Immature natural killer cell (primary cell): Measurements from ENCODE around the gene ZDHHC13. TPM values are rescaled to one million over a fixed set of nuclear protein-coding genes. Genes with fewer than 3 reads are reported as not detected.
A peak's percentile ranks its signal among the peaks of the same experiment; 100 is the strongest.

Source experiments
- DNase-seq, 3 donors: peaks; one replicate each; pipeline ENCODE4 v3.0.0; 2022; ENCODE audit warnings: mixed read lengths in 1 of 3
- H3K27ac Mint-ChIP-seq, 6 donors: one replicate each; pipeline ENCODE4 v1.8.0; 2020; ENCODE audit warnings: mixed read lengths in 6 of 6, mild to moderate bottlenecking in 5 of 6, inconsistent platforms in 4 of 6, moderate library complexity in 3 of 6
- H3K27me3 Mint-ChIP-seq, 3 donors: one replicate each; pipeline ENCODE4 v1.8.0; 2020 to 2021; ENCODE audit warnings: low read depth in 3 of 3, mild to moderate bottlenecking in 3 of 3, mixed read lengths in 3 of 3, moderate library complexity in 3 of 3, inconsistent platforms in 1 of 3
- H3K36me3 Mint-ChIP-seq, 3 donors: one replicate each; pipeline ENCODE4 v1.8.0; 2020; ENCODE audit warnings: mixed read lengths in 3 of 3, inconsistent platforms in 2 of 3, mild to moderate bottlenecking in 2 of 3
- H3K4me1 Mint-ChIP-seq, 2 donors: one replicate each; pipeline ENCODE4 v1.8.0; 2020; ENCODE audit warnings: inconsistent platforms in 2 of 2, mild to moderate bottlenecking in 2 of 2, mixed read lengths in 2 of 2, moderate library complexity in 1 of 2
- H3K4me3 Mint-ChIP-seq, 5 donors: one replicate each; pipeline ENCODE4 v1.8.0; 2020; ENCODE audit warnings: mild to moderate bottlenecking in 5 of 5, mixed read lengths in 5 of 5, inconsistent platforms in 3 of 5, moderate library complexity in 3 of 5
- H3K9me3 Mint-ChIP-seq, 6 donors: one replicate each; pipeline ENCODE4 v1.8.0; 2020; ENCODE audit warnings: mild to moderate bottlenecking in 6 of 6, mixed read lengths in 6 of 6, inconsistent platforms in 4 of 6, moderate library complexity in 3 of 6
- polyA plus RNA-seq, 3 donors: library from polyadenylated mRNA; unstranded; fragments of 300-500 nt; fragmentation: Illumina TruSeq; gene quantifications; one replicate each; pipeline ENCODE4 v1.2.3, GENCODE V29; 2021

ZDHHC13 gene
- polyA plus RNA-seq, 3 donors from 2014 or later = 10.2 to 20.4 (median 13.6) TPM

GRCh38 chr11:19163617-19164016 is 46.6 kb downstream of the ZDHHC13 start:
- Mint-ChIP-seq H3K27me3 (no peaks in the 10 kb centered on the region), H3K4me1 (peaks cover 6 to 18% of the 10 kb centered on the region in 2 donors), H3K9me3 (no peaks in the 10 kb centered on the region), H3K27ac (peak overlapping the region in 1 of 6 donors; percentile 17), H3K4me3 (no peak overlapping the region), H3K36me3 (peaks cover 26 to 67% (median 41%) of the 10 kb centered on the region in 3 donors)
- DNase-seq = no peak

DNA sequence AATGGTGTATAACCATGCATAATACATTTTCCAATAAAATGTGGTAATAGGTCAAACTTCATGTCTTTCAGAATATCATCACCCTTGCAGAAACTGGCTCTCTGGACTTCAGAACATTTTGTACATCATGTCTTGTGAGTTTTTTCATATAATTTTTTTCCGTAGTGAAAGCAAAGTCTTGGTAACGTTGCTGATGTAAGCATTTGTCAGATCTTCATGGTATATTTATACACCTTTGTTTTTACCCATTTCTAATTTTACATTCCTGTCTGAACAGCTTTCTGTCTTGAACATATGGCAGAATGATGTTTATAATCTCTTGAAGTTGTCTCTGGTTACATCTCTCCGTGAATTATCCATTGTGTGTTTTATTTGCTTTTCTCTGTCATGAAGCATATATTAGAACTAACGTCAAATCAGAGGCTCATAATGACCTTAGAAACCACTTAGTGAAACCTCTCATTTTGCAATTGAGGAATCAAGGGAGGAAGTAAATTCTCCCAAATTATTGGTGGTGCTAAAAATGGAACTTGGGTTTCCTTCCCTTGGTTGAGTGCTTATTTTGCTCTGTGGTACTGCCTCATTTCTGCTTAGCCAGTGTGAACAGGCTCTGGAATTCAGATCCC is 47.4 kb downstream of the ZDHHC13 start:
- Mint-ChIP-seq H3K27me3 (no peaks in the 10 kb centered on the region), H3K36me3 (peaks cover 29 to 64% (median 46%) of the 10 kb centered on the region in 3 donors), H3K9me3 (no peaks in the 10 kb centered on the region), H3K4me1 (peaks cover 6 to 18% of the 10 kb centered on the region in 2 donors), H3K27ac (no peak overlapping the region), H3K4me3 (no peak overlapping the region)
- no peak for DNase-seq

DNA sequence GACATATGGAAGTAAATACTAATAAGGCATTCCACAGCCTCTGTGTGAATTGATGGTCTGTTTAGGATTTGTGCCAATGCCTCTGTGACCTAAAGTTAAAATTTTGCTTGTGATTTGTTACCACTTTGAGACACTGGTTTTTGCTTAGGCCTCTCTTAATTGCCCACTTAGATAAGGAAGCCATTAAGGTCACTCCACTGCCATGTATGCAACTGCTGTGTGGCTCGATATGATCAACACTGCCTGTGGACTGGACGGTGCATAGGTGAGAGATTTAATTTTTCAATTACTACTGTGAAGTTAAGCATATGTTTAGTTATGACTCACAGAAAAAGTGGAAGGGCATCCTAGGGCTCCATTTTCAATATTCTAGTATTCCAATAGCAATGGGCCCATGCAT is 47.9 kb downstream of the ZDHHC13 start:
- H3K4me1 Mint-ChIP-seq = peaks cover 6 to 18% of the 10 kb centered on the region in 2 donors
- no peaks in the 10 kb centered on the region for H3K9me3 Mint-ChIP-seq
- DNase-seq = no peak
- H3K27ac Mint-ChIP-seq = no peak overlapping the region
- no peaks in the 10 kb centered on the region for H3K27me3 Mint-ChIP-seq
- peaks cover 26 to 62% (median 46%) of the 10 kb centered on the region in 3 donors for H3K36me3 Mint-ChIP-seq
- H3K4me3 Mint-ChIP-seq = no peak overlapping the region

DNA sequence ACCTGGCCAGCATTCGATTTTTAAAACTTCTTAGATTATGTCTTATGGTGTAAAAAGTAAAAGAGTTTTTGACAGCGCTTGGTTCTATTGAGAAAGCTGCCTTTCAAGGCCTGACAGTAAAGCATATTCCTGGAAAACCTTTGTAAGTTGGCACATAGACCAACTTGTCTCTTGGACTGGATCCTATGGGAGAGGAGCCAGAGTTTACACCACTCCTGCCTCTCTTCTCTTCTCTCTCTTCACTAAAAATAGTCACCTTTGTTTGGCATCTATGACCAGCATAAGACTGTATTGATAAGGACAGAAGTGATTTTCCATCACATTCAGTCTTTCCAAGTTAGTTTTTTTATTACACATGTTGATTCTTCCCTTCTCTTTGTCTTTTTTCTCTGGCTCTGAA is 51.1 kb downstream of the ZDHHC13 start:
- H3K4me3 Mint-ChIP-seq = no peak overlapping the region
- H3K36me3 Mint-ChIP-seq = peaks cover 39 to 67% (median 45%) of the 10 kb centered on the region in 3 donors
- no peaks in the 10 kb centered on the region for H3K27me3 Mint-ChIP-seq
- H3K9me3 Mint-ChIP-seq = no peaks in the 10 kb centered on the region
- no peak overlapping the region for H3K27ac Mint-ChIP-seq
- no peak for DNase-seq
- H3K4me1 Mint-ChIP-seq = peaks cover 1 to 7% of the 10 kb centered on the region in 2 donors

DNA sequence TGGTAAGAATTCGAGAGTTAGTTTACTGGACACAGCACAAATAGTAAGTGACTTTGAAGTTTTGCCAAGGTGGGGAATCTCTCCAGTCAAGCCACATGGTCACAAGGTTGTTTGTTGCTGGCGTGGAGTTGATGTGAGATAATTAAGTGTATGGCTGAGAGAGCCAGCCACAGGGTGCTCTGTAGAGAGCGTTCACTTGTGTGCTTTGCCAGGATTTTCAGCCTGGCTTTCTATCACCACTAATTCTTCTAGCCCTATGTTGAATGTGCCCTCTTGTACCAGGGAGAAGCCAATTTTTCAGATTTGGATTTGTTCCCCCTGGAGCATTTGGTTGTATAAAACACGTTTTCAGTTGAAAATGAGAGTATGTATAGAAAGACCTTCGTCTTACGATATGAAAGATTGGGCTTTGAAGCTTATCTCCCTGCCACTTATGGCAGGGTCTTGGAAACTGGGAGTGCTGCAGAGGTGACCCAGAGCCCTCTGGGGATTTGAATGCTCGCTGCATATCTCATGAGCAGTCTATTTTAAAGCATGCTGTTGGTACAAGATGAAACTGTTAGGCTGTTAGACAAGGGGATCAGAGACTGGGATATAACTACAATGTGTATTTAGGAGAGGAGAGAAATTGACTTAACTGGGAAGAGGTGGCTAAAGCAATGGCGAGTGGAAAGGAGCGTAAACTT is 56.2 kb downstream of the ZDHHC13 start:
- Mint-ChIP-seq H3K27ac (peak overlapping the region in 1 of 6 donors; percentile 45), H3K9me3 (no peaks in the 10 kb centered on the region), H3K27me3 (peaks cover 0 to 2% (median 0%) of the 10 kb centered on the region in 3 donors), H3K4me1 (no peaks in the 10 kb centered on the region), H3K4me3 (no peak overlapping the region), H3K36me3 (peaks cover 35 to 51% (median 45%) of the 10 kb centered on the region in 3 donors)
- no peak for DNase-seq

DNA sequence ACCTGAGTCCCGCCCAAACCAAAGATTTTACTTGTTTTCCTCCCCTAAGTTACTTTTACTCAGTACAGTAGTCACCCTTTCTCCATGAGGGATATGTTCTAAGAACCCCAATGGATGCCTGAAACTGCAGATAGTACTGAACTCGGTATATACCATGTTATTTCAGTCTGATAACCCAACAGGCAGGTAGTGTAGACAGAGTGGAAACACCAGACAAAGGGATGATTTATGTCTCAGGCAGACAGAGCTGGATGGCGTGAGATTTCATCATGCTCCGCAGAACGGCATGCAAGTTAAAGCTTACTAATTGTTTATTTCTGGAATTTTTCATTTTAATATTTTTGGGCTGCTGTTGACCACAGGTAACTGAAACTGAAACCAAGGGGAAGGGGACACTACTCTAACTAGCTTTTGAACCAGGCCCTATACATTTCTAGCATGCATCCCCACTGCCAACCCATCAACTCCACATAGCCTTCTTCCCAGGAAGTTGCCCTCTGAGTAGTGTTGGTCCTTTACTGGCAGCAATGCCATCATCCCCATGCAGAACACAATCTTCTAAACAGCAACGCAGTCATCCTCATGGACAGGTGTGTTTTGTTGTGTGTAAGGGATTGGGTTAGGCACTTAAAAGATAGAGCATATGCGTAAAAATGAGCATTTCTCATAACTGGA is 57.1 kb downstream of the ZDHHC13 start:
- H3K27ac Mint-ChIP-seq = no peak overlapping the region
- H3K4me3 Mint-ChIP-seq = no peak overlapping the region
- H3K27me3 Mint-ChIP-seq = peaks cover 0 to 2% (median 0%) of the 10 kb centered on the region in 3 donors
- H3K4me1 Mint-ChIP-seq = no peaks in the 10 kb centered on the region
- peaks cover 26 to 48% (median 41%) of the 10 kb centered on the region in 3 donors for H3K36me3 Mint-ChIP-seq
- no peaks in the 10 kb centered on the region for H3K9me3 Mint-ChIP-seq
- no peak for DNase-seq

DNA sequence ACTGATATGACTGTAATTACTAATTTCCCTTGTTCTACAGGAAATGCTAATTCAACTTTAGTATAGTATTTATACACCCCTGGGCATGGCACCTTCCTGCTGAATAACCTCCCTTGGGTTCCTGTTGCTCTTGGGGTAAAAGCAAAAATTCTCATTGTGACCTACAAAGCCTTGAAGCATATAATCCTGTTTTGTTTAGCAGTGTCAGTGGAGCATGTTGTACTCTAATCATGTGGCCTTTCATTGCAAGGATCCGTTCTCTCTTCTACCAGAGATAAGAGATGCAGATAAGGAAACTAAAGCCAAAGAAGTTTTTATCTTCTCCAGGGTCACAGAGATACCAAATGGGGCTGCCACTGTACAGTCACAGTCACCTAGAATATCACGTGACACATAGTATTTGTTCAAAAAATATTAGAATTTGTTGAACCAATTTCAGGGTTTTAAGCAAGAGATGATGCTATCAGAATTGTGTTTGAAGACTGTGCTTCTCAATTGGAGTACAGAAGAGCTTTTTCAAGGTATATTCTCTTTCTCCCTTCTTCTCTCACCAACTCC is 59.7 kb downstream of the ZDHHC13 start:
- Mint-ChIP-seq H3K27ac (no peak overlapping the region), H3K27me3 (peaks cover 0 to 2% (median 0%) of the 10 kb centered on the region in 3 donors)

DNA sequence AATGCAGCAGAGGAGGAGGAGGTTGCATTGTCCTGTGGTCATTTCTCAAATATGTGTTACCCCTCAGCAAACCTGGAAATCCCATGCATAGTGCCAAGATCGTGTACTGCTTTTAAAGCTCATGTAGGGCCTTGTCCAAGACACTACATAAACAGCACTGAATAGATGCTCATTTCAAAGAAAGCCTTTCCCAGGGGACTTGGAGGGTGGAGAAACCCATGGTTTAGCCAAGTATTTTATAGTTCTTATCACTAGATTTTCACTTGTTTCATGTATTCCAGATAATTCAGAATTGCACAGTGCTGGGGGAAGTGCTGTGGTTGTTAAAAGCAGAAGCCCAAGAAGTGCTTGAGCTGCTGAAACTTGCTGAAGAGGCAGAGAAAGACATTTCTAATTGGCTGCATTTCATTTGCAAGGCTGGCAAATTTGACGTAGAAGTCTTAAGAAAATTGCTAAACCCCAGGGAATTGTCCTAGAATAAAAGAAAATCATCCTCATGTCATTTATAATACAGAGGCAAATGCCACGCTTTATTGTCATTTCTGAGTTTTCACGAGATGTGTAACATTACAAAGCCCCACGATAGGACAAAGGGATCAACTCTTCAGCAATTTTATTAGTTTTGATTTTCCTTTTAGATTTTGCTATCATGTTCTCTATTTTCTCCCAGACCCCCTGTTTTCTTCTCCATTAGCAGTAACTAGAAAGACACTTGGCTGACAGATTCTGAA is 64.7 kb downstream of the ZDHHC13 start:
- Mint-ChIP-seq H3K36me3 (peaks cover 4 to 26% (median 19%) of the 10 kb centered on the region in 3 donors), H3K27me3 (no peaks in the 10 kb centered on the region), H3K9me3 (no peaks in the 10 kb centered on the region), H3K4me1 (no peaks in the 10 kb centered on the region), H3K27ac (no peak overlapping the region), H3K4me3 (no peak overlapping the region)
- DNase-seq = no peak

More for the DNA sequence above, 59.7 kb downstream of the ZDHHC13 start:
- Mint-ChIP-seq H3K36me3 (peaks cover 25 to 44% (median 35%) of the 10 kb centered on the region in 3 donors), H3K9me3 (no peaks in the 10 kb centered on the region), H3K4me3 (no peak overlapping the region), H3K4me1 (no peaks in the 10 kb centered on the region)
- no peak for DNase-seq

DNA sequence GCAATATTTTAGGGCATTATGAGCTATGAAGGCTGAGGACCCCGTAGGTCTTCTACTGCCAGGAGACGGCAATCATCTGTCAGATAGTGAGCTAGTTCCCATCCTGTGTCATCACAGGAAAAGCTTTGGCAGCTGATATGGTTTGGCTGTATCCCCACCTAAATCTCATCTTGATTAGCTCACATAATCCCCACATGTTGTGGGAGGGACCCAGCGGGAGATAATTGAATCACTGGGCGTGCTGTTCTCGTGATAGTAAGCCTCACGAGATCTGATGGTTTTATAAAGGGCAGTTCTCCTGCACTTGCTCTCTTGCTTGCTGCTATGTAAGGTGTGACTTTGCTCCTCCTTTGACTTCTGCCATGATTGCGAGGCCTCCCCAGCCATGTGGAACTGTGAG is 66.7 kb downstream of the ZDHHC13 start:
- Mint-ChIP-seq H3K27ac (no peak overlapping the region), H3K27me3 (no peaks in the 10 kb centered on the region), H3K36me3 (peaks cover 4 to 25% (median 12%) of the 10 kb centered on the region in 3 donors), H3K4me1 (no peaks in the 10 kb centered on the region), H3K9me3 (no peaks in the 10 kb centered on the region), H3K4me3 (no peak overlapping the region)
- DNase-seq = no peak

- no peaks in the 10 kb centered on the region for H3K9me3 Mint-ChIP-seq
- no peaks in the 10 kb centered on the region for H3K4me1 Mint-ChIP-seq
- no peaks in the 10 kb centered on the region for H3K27me3 Mint-ChIP-seq
These were observed 68.1 kb downstream of the ZDHHC13 start for GRCh38 chr11:19185036-19185435.

DNA sequence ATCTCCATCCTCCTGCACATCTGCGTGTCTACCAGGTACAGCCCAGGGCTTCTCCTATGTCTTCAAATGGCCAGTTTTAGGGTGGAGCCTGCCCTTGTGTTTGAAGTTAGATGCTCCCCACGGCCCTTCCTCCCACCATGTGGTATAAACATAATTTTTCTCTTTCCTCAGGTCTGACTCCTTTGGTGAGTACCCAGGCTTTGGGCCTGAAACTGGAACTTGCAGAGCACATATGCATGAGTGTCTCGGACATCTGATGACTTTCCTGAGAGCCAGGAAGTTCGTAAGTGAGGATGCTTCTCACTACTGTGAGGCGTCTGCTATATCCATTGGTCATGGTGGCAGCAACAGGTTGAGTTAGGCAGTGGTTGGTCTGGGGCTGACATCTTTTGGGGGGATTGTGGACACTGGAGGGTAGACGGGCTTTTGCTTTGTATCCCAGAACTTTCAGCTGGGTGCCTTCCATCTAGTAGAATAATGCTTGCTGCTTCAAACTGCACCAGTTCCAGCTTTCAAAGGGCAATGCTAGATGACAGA is 68.6 kb downstream of the ZDHHC13 start:
- Mint-ChIP-seq H3K9me3 (no peaks in the 10 kb centered on the region), H3K36me3 (peaks cover 4 to 18% (median 12%) of the 10 kb centered on the region in 3 donors), H3K27me3 (no peaks in the 10 kb centered on the region), H3K4me3 (no peak overlapping the region), H3K4me1 (no peaks in the 10 kb centered on the region), H3K27ac (no peak overlapping the region)
- DNase-seq = no peak

More at GRCh38 chr11:19185036-19185435, 68.1 kb downstream of the ZDHHC13 start:
- Mint-ChIP-seq H3K36me3 (peaks cover 4 to 23% (median 12%) of the 10 kb centered on the region in 3 donors), H3K4me3 (no peak overlapping the region), H3K27ac (no peak overlapping the region)
- DNase-seq = no peak

- H3K4me3 Mint-ChIP-seq = no peak overlapping the region
- no peaks in the 10 kb centered on the region for H3K9me3 Mint-ChIP-seq
- H3K27me3 Mint-ChIP-seq = no peaks in the 10 kb centered on the region
- H3K36me3 Mint-ChIP-seq = peaks cover 4 to 18% (median 7%) of the 10 kb centered on the region in 3 donors
- H3K27ac Mint-ChIP-seq = no peak overlapping the region
- H3K4me1 Mint-ChIP-seq = no peaks in the 10 kb centered on the region
- DNase-seq = no peak
These were observed 70.3 kb downstream of the ZDHHC13 start for GRCh38 chr11:19187114-19187832.
